NOMO-1 treated with dmso at 0.1 percent for 144 hours (cell line): ENCODE measurements around the gene CPA5.

Experiments used
- DNase-seq: peaks from one replicate; lab custom pipeline; 2025; ENCODE audit not compliant: unreplicated experiment; lab: John Stamatoyannopoulos, UW

CPA5 gene

DNA sequence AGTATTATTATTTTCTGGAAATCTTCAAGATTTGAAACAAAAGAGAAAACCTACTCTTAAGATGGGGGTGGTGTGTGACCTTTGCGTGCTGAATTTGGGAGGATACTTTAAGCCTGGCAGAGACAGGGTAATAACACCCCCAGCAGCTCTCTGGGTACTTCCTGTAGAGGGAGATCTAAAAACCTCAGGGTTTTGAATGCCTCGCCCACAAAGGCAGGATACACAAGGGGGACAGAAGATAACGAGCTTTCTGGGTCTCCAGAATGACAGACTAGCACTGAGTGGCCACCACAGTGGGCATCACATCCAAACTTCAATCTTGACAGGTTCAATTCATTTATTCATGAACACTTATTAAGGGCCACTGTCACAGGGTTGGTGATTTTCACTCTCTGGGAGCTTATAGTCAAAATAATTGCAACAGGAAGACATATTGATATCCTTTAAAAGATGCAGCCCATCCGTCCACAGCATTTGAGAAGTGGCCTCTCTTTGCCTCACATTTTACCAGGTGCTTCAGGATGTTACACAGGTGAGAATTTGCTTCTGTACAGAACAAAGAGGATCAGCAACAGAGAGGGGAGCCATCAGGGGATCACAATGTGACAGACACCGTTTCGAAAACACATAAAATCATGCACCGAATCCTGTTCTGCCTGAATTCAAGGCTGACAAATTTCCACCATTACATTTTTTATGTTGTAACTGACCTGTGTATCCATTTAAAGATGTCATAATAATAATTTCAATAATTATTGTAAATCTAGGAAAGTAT, 50.0 kb downstream of the CPA5 start:
- no peak for DNase-seq

DNA sequence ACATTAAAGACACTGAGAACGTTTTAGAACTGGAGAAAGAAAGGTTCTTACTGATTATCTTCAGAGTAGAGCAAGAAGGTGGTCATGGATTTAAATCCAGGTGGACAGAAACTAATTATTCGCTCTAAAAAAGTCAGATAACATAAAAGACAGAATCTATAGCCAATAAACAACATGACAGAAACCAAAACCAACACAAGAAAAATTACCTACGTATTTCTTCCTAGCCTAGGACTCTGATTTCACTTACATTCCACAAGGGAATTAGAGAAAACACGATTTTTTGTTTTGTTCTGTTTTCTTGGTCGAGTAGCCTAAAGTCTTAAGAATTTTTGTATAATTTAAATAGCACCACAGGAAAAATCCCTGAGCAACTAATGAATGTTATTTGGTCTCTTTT, 50.8 kb downstream of the CPA5 start:
- no peak for DNase-seq

DNA sequence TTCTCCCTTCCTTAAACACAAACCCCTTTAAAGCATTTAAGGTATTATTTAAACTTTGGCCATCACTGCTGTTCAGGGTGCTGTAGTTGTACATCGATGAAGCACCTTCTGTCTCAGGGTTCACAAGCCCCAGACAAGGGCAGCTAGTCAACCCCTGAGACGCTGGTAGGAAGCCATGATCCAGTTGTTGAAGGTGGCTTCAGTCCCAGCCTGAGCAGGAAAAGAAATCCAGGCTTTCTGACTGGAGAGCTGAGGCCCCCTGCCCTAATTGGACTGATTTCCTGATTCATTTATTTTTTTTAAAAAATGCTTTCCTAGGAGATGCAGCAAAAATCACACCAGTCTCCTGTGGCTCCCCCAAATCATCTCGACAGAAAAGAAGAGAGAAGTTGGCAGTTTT, 51.5 kb downstream of the CPA5 start:
- DNase-seq: no peak

DNA sequence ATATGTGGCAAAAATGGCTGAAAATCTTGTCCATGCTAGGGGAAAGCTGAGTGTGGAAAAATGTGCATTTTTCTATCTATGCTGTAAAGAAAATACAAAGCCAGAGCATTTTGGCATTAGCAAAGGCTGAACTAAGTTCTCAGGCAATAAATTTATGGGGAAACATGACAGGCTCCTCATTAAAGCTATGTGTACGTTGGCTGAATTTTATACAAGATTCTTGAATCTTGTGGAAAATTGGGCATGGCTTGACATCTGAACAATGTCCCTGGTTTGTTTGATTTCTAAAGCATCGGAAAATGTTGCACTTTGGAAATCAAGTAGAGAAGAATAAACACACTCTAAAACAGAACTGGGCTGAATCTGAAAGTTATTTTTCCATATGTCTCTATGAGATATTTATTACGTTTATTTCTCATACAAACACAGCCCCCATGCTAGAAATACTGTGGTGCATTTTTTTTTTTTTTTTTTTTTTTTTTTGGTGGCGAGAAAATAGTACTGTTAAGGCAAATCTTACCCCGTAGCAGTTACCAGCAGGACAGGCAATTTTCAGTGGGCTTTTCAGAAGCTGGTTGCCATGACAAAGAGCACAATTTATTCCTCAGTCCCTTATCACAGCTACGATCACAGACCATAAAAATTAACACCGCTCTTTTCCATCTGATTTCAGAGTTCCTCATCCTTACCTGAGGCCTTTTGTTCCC, 52.6 kb downstream of the CPA5 start:
- DNase-seq: no peak

DNA sequence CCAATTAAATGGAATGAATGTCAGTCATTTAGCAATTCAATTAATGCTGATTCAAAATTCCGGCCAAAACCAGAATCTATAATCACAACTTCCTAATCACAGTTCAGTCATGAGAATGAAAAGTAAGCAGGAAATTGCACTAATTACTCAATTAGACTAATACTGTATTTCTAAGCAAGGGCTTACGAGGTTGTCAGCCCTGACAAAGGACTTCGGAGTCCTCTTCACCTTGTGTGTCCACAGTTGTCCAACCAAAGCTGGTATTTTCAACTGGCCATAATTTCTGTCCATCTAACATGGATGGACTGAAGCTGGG, 53.1 kb downstream of the CPA5 start:
- DNase-seq: no peak

DNA sequence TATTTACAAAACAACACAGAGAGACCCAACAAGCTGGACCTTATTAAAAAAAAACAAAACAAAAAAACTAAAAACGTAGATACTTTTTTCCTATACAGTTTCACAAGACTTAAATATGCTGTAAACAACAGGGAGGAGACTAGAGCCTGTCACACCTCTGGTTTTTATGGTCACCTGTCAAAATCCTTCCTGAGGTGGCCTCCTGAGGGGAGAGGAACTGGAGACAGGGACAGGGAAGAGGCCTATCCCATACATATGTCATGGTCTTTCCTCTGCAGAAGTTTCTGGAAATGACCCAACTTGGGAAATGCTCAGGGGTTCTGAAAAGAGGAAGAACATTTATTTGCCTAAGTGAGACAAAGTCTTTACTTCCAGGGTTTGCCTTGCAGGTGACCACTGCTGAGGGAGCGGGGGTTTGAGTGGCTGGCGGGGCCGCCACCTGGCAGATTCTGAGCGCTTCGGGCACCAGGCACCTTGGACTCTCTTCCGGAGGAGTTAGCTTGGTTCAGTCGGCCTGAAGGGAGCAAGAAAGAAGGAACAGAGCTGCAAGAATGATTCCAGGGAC, 54.0 kb downstream of the CPA5 start:
- no peak for DNase-seq

DNA sequence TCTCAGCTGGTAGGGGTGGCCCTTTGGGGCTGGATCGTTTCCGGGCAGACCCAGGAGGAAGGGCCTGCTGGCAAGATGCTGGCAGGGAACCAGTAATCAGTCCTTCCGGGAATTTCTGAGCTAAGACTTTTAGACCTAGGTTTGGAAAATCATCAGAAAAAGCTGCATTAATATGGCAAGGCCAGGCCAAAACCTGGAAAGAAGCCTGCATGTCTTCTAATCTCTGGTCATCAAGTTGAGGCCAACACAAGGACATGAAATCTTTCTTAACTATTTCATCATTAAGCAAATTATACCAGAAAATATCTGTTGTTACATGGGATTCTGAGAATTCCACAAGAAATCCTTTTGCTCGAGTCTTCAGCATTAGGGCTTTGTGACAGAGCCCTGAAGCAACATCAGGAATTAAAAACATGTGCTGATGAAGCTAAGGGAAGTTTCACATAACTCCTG, 55.5 kb downstream of the CPA5 start:
- no peak for DNase-seq

DNA sequence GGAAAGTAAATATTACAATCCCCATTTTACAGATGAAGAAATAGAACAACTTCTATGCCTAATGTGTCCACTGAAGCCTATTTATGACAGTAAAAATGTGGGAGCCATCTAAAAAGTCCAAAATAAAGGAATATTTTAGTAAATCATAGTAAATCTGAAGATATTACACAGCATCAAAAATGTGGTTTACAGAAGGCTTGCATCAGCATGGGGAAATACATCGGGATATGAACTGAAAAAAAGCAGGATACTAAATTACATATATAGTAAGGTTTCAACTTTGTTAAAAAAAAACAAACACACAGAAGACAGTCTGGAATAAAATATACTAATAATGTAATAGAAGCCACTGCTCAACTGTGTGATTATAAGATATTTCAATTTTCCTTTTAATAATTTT, 56.5 kb downstream of the CPA5 start:
- DNase-seq: no peak

DNA sequence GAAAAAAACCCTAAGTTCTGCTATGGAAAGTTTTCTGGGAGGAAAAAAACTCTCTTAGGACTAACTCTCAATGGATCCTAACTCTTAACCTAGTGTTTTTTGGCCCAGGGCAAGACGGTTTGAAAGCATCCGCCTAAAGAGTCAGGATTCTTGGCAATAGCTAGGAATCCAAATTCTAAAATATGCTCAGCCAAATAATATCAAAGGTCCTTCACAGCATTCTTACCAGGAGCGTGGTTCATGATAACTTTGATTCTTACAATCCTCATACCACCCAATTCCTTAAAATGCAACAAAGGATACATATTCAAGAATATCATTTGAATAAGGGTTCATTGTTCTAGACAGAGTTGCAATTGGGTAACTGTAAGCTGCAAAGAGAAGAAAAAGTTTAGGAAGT, 57.0 kb downstream of the CPA5 start:
- DNase-seq: no peak

DNA sequence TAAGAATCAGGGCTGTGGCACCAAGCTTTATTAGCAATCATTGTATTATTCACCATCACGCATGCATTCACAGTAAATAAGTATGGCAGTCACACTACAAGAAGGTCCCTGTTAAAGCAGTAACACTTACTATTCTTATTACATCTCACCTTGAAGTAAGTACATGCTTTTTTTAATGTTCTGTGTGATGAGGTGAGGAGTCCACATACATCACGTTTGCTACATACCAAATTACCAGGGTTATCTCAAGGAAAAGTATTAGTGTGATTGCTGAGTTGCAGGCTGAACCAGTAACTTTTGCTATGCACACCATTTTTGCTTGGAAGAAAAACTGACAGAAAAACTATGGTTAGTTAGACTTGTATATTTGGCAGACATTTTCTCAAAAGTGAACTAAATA, 60.4 kb downstream of the CPA5 start:
- no peak for DNase-seq

DNA sequence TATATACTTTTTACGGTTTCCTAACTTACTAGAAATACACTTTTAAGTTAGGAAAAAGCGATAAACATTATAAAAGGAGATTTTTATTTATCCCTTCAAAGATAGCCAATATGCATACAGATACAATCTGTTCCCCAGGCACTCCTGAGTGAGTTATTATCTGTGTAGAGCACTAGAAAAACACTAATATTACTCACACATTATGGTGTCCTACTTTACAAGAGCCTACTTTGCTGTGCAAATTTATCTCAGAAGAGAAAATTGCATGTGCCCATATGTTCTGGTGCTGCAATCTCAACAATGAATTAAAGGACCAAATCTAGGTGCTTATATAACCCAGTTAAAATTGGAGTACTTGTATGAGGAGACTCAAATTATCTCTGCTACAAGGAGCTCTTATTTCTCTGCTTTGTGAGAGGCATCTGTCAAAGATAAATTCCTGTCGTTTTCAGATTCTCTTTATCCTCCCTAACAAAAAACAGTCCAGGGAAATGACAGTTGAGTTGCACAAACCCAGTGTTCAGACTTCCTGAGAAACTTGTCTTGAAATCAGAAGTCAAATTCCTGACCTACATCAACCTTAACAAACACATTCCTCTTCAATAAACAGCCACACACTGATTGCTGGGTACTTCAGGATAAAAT, 64.6 kb downstream of the CPA5 start:
- no peak for DNase-seq

DNA sequence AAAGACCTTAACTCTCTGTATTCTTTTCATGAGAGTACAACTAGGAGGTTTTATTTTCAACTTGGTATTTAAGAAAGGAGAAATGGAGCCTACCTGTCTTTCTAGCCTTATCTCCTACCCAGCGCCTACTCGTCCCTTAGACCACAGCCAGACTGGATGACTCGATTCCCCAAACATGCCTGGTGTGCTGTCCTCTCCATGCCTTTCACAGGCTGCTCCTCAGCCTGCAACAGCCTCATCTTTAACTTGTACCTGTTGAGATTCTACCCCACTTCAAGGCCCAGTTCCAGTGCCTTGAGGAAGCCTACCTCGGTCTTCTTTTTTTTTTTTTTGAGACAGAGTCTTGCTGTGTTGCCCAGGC, 65.1 kb downstream of the CPA5 start:
- DNase-seq: no peak

DNA sequence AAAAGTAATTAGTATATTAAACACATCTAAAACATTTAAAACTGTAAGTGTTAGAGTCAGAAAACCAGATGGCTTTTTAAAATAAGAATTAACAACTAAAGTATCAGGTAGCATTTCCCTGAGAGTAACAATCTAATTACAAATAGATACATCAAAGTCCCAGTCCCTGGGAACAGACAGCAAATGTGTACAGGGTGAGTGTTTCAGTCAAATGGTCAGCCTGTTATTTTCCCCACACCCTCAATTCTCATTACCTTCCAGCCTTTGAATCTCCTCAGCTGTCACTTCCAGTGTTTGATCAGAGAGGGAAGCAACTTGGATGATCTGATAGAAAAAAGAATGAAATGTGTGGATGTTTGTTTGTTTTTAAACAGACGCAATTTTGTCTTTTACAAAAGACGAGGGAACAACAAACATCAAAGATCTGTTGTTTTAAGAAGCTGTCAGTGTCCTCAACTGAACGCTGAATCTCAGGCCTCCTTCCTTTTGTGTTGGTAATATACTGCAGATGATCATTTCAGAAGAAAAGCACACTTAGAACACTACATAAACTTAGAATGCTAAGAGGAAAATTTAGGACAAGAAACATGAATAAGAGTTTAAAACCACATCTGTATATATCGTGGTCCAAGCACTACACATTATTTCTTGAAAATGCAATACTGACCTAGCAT, 66.4 kb downstream of the CPA5 start:
- no peak for DNase-seq

DNA sequence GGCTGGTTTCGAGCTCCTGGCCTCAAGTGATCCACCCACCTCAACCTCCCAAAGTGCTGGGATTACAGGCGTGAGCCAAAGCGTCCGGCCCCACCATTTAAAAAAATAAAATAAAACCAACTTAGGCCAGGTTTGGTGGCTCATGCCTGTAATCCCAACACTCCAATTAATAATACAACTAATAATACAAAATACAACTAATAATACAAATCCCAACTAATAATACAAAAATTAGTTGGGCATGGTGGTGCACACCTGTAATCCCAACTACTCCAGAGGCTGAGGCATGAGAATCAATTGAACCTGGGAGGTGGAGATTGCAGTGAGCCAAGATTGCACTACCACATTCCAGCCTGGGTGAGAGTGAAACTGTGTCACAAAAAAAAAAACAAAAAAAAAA, 68.6 kb downstream of the CPA5 start:
- no peak for DNase-seq

DNA sequence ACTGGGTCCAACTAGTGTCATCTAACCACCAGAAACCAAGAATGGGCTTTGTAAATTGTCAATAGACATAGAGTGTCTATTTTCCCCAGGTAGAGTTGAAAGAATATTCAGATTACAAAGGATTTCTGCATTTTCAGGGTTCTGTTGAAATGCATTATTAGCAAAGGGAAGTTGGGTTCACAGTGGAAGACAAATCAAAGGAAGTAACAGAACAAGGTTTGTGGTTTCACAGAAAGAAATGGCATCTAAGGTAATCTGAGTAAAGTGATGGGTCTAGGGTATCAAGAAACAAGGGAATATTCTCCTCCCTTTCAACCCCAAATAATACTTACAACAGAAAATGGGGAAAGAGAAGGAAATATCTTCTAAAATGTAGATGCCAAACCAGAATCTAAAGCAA, 70.4 kb downstream of the CPA5 start:
- no peak for DNase-seq

DNA sequence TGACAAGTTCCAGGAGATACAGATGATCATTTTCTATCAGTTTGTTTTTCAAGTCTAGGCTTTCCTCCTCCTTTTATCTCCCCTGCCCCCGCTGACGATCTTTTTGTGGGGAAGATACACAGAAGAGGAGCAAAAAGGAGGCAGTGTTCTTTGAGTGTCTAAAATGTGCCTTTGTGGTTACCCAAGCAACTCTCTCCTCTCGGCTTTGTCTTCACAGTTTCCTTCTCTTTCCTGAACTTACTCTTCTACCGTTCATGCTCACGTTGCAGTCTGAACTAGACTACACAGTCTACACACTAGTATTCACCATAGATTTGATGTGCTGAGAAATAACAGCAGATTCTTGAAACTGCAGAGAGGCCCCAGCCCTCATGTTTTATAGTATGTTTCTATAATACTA, 72.6 kb downstream of the CPA5 start:
- no peak for DNase-seq

DNA sequence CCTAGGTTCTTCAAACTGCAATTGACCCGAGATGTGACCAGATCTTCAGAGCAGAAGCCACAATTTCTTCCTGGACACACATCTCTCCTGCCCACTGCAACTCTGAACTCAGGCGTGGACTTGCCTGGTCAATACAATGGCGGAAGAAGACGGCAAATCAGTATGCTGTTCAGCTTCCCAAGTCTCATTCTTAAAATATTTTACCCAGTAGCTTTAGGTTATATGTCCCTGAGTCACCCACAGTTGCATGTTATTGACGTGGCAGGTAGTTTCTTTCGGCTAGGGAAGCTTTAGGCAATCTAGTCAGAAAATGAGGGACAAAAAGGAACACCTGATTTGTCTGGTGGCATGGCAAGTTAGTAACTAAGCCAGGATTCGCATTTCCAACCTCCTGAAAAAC, 73.7 kb downstream of the CPA5 start:
- no peak for DNase-seq
